ENCODE measurements around the gene SERAC1. TPM values are rescaled to one million over a fixed set of nuclear protein-coding genes. Genes with fewer than 3 reads are reported as not detected.

The SERAC1 gene
- total and polyA plus RNA-seq, 2 of the 4 experiments (the other 2 are of a cell fraction) = 7.7 to 15.6 TPM

- dilution Hi-C loops (cut with HindIII; ENCODE audit: low sequenced_read_pairs, unreplicated experiment) (no loop called here), intact Hi-C loops (cut with micrococcal nuclease) (no loop called here), in situ Hi-C loops (cut with MboI; ENCODE audit: low sequenced_read_pairs) (no loop called here)
- H3K14ac ChIP-seq (replicated peaks; ENCODE audit: low read depth, low read length) = no peak overlapping the region
- no peak overlapping the region for H2BK20ac ChIP-seq (ENCODE audit: low read depth, low read length)
- no peak overlapping the region for H3K18ac ChIP-seq (ENCODE audit: low read depth, low read length)
- H2AK5ac ChIP-seq (ENCODE audit: low read depth, low read length) = no peak overlapping the region
- H3K79me1 ChIP-seq (ENCODE audit: low read depth in 1 of 2, low read length in 2 of 2) = no peaks in the 10 kb centered on the region
- no peak overlapping the region for H3K4me2 ChIP-seq (ENCODE audit: low read depth, low read length)
- H3K9ac ChIP-seq (ENCODE audit: low read depth, low read length) = no peak overlapping the region
- H2AK9ac ChIP-seq (replicated peaks; ENCODE audit: low read depth, low read length, poor library complexity) = no peak overlapping the region
- no peak overlapping the region for H3K56ac ChIP-seq (ENCODE audit: extremely low read depth, insufficient read depth, low read length)
- DNase-seq (no peak), ATAC-seq (ENCODE audit: low read depth) (no peak)
- H4K5ac ChIP-seq (ENCODE audit: low read depth, low read length) = no peak overlapping the region
- no peaks in the 10 kb centered on the region for H3K4me1 ChIP-seq (ENCODE audit: control insufficient read depth, insufficient read depth, low read length)
- no peaks in the 10 kb centered on the region for H3K27me3 ChIP-seq (ENCODE audit: control insufficient read depth, insufficient read depth, low read length)
- no peak overlapping the region for H3K23ac ChIP-seq (ENCODE audit: low read depth, low read length)
- no peak overlapping the region for H2BK120ac ChIP-seq (ENCODE audit: low read depth, low read length)
- no peaks in the 10 kb centered on the region for H4K20me1 ChIP-seq (ENCODE audit: insufficient read depth, low read length)
- H3K27ac ChIP-seq (ENCODE audit: insufficient read depth, low read length) = no peak overlapping the region
- no peak overlapping the region for H4K8ac ChIP-seq (ENCODE audit: low read depth in 2 of 2, low read length in 2 of 2)
- ChIA-PET CTCF (interaction anchor here (0.7 kb wide), 1 partner anchor 16 kb away, joined by 3 read pairs; no protein-coding TSS in a partner anchor), POLR2A (ENCODE audit: unreplicated experiment) (interaction anchor here (0.6 kb wide), 1 partner anchor 79 kb away, joined by 3 read pairs; no protein-coding TSS in a partner anchor)
- H2AFZ ChIP-seq (replicated peaks; ENCODE audit: low read length, poor library complexity) = no peak overlapping the region
- H2BK5ac ChIP-seq (ENCODE audit: low read depth, low read length, poor library complexity, severe bottlenecking) = no peak overlapping the region
- WGBS, 2 experiments (ENCODE audit: extremely low coverage in 2 of 2, insufficient read length in 1 of 2) = no CpG with 5 or more reads among the region's 6 CpGs
- peaks cover 3% of the 10 kb centered on the region; the same call in 1 of the 2 replicates for H3K9me1 ChIP-seq (ENCODE audit: insufficient read depth, low read length)
- H4K91ac ChIP-seq (ENCODE audit: insufficient read depth, low read depth, low read length) = no peak overlapping the region
- no peak overlapping the region for H3K4me3 ChIP-seq (ENCODE audit: insufficient read depth, low read depth, low read length)
- no peak overlapping the region for H2BK15ac ChIP-seq (ENCODE audit: low read depth, low read length)
- H3K36me3 ChIP-seq (ENCODE audit: control insufficient read depth, insufficient read depth, low read length) = peaks cover 23% of the 10 kb centered on the region
- H3K9me3 ChIP-seq (ENCODE audit: control insufficient read depth, insufficient read depth, low read length) = no peaks in the 10 kb centered on the region
- no peak for TF ChIP-seq CTCF (conservative IDR thresholded peaks at IDR 0.05; ENCODE audit: low read depth, low read length)
- no peak for TF ChIP-seq POLR2A (IDR thresholded peaks at IDR 0.05; ENCODE audit: low read depth, low read length)
- no peak for TF ChIP-seq BHLHE40 (IDR thresholded peaks at IDR 0.05; ENCODE audit: low read depth, low read length)
- TF ChIP-seq, protein P1, sequence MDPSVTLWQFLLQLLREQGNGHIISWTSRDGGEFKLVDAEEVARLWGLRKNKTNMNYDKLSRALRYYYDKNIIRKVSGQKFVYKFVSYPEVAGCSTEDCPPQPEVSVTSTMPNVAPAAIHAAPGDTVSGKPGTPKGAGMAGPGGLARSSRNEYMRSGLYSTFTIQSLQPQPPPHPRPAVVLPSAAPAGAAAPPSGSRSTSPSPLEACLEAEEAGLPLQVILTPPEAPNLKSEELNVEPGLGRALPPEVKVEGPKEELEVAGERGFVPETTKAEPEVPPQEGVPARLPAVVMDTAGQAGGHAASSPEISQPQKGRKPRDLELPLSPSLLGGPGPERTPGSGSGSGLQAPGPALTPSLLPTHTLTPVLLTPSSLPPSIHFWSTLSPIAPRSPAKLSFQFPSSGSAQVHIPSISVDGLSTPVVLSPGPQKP (IDR thresholded peaks at IDR 0.05; ENCODE audit: borderline replicate concordance, low read depth, low read length) = no peak
- TF ChIP-seq NFE2L2 (IDR thresholded peaks at IDR 0.05; ENCODE audit: low read depth, low read length) = no peak
- no peak for TF ChIP-seq SMC3 (IDR thresholded peaks at IDR 0.05; ENCODE audit: low read depth, low read length)
- TF ChIP-seq CHD1 (IDR thresholded peaks at IDR 0.05; ENCODE audit: low read depth, low read length) = no peak
- no peak for TF ChIP-seq USF2 (IDR thresholded peaks at IDR 0.05; ENCODE audit: low read depth, low read length)
- BruUV-seq (replicated peaks) = no TSS peak
- no peak overlapping the region for H3K4ac ChIP-seq (ENCODE audit: low read depth, low read length)
Measured at GRCh38 chr6:158115508-158115907, 52.6 kb downstream of the SERAC1 start.

All from IMR-90 (cell line).